Suppressor macrophage treated with lipopolysaccharide for 1 hour (primary cell): ENCODE measurements around the gene CNDP1.
A peak's percentile ranks its signal among the peaks of the same experiment; 100 is the strongest.

Experiments used
- DNase-seq, 3 donors: peaks; one replicate each; pipeline ENCODE4 v3.0.0-alpha.2; 2020 to 2022

Gene CNDP1

DNA sequence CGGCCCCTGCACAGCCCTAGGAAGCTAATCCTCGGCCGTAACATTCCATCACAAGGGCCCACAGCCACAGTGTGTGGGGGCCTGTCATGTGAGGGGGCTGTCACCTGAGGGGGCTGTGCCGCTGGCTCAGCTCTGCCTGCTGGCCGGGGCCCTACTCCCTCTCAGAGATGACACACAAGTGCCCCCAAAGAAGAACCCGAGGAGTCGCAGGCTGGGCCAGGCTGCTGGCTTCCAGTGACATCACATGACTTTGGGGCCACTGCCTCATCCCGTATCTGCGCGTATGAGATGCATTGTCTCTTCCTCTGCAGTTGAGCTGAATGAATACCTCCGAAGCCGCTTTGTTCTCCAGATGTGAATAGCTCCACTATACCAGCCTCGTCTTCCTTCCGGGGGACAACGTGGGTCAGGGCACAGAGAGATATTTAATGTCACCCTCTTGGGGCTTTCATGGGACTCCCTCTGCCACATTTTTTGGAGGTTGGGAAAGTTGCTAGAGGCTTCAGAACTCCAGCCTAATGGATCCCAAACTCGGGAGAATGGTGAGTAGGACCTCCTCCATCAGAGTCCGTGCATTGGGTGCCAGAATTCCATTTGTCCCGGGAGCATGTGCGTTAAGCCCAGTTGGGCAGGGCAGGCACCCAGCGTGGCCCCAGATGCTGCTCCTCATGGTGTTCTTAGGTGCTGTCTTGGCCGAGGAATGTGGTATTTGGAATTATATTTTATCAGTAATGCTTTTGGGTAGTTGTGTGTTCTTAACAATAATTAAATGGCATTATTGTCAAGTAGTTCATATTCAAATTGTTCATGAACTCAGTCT, at the start of gene CNDP1:
TSS of gene CNDP1 (plus strand) at position 351 of the 820 bp plus-strand sequence. CDS start at position 519, 168 bp downstream.
- no peak for DNase-seq

GRCh38 chr18:74486119-74486849, 48.0 kb upstream of the CNDP1 start:
- DNase-seq, result no peak

DNA sequence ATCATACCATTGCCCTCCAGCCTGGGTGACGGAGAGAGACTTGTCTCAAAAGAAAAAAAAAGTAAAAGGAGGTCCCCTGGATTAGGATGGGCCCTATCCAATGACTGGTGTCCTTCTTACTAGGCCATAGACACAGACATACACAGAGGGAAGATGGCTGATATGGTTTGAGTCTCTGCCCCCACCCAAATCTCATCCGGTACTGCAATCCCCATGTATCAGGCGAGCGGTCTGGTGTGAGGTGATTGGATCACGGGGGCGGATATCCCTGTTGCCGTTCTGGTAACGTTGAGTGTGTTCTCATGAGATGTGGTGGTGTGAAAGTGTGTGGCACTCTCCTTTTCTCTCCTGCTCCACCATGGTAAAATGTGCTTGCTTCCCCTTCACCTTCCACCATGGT, 45.9 kb upstream of the CNDP1 start:
- DNase-seq, result no peak

GRCh38 chr18:74488864-74489263, 45.4 kb upstream of the CNDP1 start:
- no peak for DNase-seq

GRCh38 chr18:74489676-74490075, 44.6 kb upstream of the CNDP1 start:
- no peak for DNase-seq

DNA sequence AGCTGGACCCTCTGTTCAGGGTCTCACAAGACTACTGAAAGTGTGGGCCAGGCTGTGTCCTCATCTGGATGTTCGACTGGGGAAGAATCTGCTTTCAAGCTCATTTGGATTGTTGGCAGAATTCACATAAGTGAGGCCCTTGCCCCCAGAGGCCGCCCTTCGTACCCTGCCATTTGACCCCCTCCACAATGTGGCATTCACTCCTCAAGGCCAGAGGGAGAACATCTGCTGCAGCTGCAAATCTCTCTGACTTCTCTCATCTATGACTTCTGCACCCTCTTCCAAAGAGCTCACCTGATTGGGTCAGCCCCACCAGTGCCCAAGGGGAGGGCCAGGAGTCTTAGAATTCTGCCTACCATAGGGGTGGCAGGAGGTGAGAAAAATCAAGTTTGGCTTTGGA, 42.0 kb upstream of the CNDP1 start:
- DNase-seq, result no peak

DNA sequence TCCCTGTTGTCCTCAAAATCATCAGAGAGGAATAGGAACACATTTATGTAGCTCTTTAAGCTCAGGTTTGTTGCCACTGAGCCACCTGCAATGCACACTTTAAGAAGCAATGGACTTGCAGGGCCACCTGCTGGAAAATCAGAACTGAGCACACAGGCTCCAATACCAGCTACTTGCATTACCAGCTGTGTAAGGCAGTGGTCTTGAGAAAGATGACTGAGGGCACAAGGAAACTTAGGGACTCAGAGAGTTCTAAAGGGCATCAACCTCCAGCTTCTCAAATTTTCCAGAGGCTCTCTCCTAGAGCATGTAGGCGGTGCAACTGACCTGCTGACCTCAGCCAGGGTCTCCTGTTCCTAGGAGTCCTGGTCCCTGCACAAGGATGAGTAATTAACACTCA, 40.6 kb upstream of the CNDP1 start:
- peak; percentile 56 to 68 (median 65) for DNase-seq

- no peak for DNase-seq
Observed at GRCh38 chr18:74494514-74494913, 39.8 kb upstream of the CNDP1 start.

- DNase-seq, result peak; percentile 98 to 100 (median 99)
Observed at GRCh38 chr18:74495581-74496507, 38.5 kb upstream of the CNDP1 start, which contains the start of gene CNDP2. Gene CNDP2 (plus strand): TSS chr18:74496363. CDS start chr18:74499974, 3,611 bp downstream.

- DNase-seq, result peak; percentile 59 to 80 (median 67)
Observed at GRCh38 chr18:74496508-74497323, 37.6 kb upstream of the CNDP1 start.

DNA sequence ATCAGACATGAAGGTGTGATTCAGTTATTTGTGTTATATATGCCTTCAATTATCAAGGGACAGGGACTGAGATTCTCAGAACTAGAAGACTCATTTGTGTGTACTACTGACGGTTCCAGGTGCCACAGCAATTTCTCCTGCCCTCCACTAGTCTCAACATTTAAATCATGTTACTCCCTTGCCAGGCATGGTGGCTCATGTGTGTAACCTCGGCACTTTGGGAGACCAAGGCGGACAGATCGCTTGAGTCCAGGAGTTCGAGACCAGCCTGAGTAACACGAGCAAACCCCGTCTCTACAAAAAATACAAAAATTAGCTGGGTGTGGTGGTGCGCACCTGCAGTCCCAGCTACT, 37.0 kb upstream of the CNDP1 start:
- DNase-seq, result no peak

GRCh38 chr18:74497778-74498177, 36.5 kb upstream of the CNDP1 start:
- peak; percentile 29 to 44 (median 41) for DNase-seq

- DNase-seq, result peak; percentile 75 to 79 (median 78)
Observed at GRCh38 chr18:74498712-74499627, 35.3 kb upstream of the CNDP1 start.

- DNase-seq, result peak; percentile 84 to 90 (median 87)
Observed at GRCh38 chr18:74499633-74500032, 34.7 kb upstream of the CNDP1 start.

- DNase-seq, result peak in 2 of 3 donors; percentile 73 to 79
Observed at GRCh38 chr18:74500372-74500771, 33.9 kb upstream of the CNDP1 start.

GRCh38 chr18:74500774-74501173, 33.5 kb upstream of the CNDP1 start:
- peak in 1 of 3 donors; percentile 22 for DNase-seq

DNA sequence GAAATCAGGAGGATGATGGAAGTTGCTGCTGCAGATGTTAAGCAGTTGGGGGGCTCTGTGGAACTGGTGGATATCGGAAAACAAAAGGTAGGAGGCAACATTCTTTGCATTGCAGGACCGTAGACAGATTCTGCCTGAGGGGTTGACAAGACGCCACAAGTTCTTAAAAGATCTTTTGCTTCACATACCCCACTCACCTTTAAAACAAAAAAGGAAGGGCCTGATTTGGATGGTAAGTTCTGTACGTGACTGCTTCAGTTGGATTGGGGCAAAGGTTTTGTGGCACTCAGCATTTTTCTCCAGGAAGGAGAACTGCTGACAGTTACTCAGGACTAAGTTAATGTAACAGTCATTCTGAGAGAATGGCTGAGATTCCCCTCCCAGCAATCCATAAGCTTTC, 32.9 kb upstream of the CNDP1 start:
- peak; percentile 68 to 86 (median 80) for DNase-seq

DNA sequence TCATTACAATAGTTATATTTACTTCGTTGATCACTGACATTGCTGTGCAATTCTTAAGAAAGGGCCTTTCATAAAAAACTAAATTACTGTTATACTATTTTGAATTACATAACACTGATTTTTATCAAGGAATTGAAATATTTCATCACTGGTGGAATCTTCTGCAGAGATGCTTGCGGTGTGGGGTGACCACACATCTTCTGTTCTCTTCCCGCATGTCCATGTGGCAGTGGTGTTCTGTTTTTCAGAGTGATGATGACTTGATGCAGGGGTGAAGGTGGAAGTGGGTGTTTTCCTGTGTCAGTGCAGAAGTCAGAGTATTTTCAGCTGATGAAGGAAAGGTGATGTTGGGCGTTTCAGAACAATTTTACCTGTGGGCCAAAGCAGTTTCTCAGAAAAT, 31.2 kb upstream of the CNDP1 start:
- DNase-seq, result no peak

- no peak for DNase-seq
Observed at GRCh38 chr18:74505776-74506175, 28.5 kb upstream of the CNDP1 start.

DNA sequence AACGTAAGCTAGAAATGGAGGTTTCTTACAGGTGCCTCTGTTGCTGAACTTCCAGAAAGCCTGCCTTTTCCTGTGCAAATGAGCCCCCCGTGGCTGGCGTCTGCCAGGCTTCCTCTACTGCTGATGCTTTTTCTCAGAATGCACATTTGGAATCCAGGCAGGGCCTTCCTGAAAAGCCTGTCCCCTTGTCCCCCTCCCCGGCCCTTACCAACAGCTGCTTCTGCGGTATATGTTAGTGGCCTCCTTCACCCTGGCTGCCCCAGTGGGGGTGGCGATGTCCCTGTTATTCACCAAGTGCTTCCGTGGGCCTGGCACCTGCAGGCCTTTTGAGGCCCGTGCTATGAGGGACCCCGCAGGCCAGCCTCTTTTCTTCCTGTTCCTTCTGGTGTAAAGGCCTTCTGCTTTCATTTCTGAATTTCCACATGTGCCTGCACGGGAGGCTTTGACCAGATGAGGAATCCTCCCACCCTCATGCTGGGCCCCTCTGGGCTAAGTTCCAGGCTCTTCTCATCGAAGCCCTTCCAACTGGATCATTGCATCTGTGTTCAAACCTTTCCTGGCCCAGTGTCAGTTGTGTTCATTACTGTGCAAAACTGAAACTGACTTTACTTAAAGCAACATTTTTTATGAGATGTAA, 27.7 kb upstream of the CNDP1 start:
- peak in 2 of 3 donors; percentile 8 to 26 for DNase-seq
